GM19324 (cell line): ENCODE measurements around the gene TENM4.
"Not testable (repeated sequence)": the region's sequence is repeated elsewhere in the genome, so short reads cannot be mapped to it uniquely, and the experiment has no call there.

Experiments used
- ATAC-seq: cut with Tn5 transposase; IDR thresholded peaks from one replicate; pipeline ENCODE4 v1.9.1; 2021; ENCODE audit warnings: mild to moderate bottlenecking, moderate library complexity; ENCODE audit not compliant: unreplicated experiment, low FRiP score

The TENM4 gene

GRCh38 chr11:79192836-79193235 is 248.0 kb downstream of the TENM4 start:
- no peak for ATAC-seq

GRCh38 chr11:79191716-79192115 is 249.1 kb downstream of the TENM4 start:
- not testable (repeated sequence) for ATAC-seq

GRCh38 chr11:79190553-79190952 is 250.3 kb downstream of the TENM4 start:
- ATAC-seq, result not testable (repeated sequence)

GRCh38 chr11:79189601-79190000 is 251.2 kb downstream of the TENM4 start:
- no peak for ATAC-seq

DNA sequence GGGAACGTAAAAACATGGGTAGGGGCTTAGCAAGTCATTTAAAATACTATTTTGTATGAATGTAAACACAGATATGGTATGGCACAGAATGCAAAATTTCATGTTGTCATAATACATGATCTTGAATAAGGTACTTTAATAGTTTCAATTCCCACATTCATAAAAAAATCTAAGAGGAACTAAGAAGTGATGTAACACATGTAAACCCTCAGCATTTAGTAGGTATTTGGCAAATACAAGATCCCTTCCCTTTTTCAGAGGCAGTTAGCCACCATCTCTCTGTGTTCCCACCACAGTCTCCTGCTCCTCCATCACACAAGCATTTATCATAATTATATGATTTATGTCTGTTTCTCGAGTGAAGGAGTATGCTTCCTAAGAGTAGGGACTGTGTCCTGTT is 251.8 kb downstream of the TENM4 start:
- ATAC-seq, result no peak

DNA sequence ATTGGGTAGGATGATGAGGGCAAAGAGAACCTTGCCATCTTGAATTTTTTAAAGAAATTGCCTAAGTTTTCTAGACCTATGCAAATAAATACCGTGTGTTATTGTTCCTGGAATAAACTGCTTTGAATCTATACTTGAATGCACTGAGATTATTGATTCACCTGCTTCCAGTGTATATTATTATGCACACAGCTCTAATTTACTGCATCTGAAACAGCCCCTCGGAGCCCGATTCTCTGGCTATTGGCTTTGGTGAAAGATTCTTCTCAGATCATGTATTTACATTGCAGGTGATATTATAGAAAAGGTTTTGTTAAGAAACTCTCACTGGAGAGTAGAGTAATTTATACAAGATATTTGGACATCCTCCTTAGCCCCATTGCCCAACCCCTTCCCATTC is 254.2 kb downstream of the TENM4 start:
- ATAC-seq, result no peak

- ATAC-seq, result no peak
Measured at GRCh38 chr11:79185351-79185750, 255.5 kb downstream of the TENM4 start.

DNA sequence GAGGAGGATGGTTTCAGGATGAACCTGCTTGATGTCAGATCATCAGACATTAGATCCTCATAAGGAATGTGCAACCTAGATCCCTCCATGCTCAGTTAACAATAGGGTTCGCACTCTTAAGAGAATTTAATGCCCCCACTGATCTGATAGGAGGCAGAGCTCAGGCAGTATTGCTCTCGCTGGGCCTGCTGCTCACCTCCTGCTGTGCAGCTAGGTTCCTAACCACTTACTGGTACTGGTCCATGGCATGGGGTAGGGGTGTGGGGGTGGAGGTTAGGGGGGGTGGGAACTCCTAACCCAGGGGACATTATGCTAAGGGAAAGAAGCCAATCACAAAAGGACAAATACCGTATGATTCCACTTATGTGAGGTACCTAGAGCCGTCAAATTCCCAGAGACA is 256.5 kb downstream of the TENM4 start:
- no peak for ATAC-seq

DNA sequence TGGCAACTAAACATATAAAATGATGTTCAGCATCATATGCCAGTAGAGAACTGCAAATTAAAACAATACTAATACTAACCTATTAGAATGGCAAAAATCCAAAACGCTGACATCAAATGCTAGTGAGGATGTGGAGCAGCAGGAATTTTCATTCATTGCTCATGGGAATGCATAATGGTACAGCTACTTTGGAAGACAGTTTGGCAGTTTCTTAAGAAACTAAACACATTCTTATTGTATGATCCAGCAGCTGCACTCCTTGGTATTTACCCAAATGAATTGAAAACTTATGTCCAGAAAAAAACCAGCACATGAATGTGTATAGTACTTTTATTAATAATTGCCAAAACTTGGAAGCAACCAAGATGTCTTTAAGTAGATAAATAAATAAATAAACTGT is 258.0 kb downstream of the TENM4 start:
- no peak for ATAC-seq

- no peak for ATAC-seq
Measured at GRCh38 chr11:79179087-79179486, 261.7 kb downstream of the TENM4 start.

DNA sequence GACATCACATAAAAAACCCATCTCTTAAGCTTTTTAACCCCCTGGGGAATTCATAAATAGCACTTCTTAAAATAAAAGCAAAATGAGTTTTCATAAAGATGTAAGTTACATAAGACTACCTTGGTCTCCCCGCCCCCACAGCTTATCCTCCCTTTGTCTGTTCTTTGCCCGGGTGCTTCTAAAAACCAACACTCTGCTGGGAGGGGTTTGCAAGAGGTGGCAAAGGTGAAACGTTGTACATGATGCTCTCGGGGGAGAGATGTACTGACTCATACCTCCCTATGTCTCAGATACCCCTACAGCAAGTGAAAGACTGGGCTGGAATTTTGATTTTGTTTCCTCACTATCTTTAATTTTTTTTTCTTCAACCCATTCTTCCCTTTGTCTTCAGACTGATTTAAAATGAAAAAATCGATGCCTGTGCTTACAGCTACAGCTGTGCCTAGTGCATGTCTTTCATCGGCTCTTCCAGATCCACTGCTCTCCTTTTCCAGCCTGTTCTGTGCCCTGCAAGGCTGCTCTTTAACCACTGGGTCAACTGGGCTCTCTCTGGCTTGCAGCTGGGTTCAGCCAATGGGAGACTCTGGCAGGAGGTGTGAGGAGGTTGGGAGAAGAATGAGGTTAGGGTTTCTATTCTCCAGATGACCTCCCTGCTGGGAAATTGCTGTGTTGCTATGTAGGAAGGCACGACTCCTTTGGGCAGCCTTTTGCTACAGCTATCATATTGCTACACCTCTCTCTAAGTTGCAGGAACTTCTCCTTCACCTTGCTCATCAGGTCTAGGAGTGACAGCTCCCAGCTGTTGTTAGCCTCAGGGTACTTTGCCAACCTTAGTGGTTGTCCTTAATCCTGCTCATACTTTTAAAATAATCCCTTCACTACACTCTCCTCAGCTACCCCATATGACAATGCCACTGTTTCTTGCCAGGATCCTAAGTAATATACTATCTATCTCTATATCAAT is 266.5 kb downstream of the TENM4 start:
- no peak for ATAC-seq

DNA sequence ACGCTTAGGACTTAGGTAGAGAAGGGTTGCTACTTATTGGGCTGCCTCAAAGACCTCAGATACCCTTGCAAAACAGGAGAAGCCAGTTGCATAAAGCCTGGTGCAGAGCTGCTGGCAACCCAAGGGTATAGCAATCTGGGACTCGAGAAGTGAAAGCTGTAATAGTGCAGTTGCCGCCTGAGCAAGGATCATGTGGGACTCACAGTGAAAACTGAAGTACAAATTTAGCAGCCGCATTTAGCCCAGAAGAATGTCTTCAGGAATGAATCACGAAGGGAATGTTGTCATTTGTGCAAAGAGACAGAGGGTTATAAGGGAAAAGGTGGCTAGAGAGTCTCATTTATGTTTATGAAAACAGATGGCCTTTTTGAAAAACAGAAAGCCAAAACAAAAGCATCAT is 267.2 kb downstream of the TENM4 start:
- no peak for ATAC-seq

GRCh38 chr11:79170321-79170720 is 270.5 kb downstream of the TENM4 start:
- ATAC-seq, result no peak

DNA sequence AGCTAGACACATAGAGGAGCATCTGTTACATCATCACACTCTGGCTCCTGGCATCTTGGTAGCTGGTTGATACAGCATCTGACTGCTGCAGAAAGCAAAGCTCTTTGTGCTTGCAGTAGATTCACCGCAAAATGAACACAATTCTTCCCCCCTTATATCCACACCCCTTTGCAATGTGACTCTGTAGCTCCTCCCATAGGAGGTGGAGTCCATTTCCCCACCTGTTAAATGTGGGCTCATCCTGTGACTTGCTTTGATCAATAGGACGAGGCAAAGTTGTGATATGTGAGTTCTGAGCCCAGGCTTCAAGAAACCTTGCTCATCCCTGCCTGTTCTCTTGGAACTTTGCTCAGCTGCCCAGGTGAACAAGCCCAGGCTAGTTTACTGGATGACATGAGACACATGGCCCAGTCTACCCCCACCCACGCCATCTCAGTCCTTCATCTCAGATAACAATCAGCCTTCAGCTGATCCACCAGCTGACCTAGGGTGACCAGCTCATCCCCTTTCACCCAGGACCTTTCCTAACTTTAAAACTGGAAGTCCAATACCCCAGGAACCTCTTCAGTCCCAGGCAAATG is 272.2 kb downstream of the TENM4 start:
- ATAC-seq, result no peak

DNA sequence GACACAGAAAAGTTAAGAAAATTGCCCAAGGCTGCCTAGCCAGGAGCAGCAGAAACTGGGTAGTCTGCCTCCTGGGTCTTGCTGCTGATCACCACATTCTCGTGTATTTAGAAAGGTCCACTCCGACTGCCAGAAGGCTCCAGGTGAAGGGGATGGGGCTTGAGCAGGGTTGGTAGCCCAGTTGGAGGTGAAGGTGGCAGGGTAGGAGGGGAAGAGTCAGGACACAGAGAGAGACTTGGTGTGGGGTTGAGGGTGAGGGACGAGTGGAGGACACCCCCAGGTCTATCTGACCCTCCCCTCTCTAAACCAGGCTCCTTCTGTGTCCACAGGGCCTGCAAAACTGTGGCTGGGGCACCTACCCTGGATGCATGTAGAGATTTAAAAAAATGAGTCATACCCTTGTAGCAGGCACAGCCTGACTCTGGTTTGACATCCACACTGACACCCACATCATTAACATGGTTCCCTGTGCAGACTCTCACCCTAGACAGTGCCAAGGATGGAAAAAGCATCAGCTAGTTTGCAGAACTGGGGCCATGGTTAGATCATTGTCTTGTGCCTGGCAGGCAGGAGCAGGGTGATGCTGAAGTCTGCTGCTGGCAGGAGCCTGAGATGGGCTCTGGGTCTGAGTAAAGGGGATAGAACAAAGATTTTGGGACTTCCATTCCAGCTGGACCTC is 273.2 kb downstream of the TENM4 start:
- ATAC-seq, result no peak

- ATAC-seq, result no peak
Measured at GRCh38 chr11:79165908-79166307, 274.9 kb downstream of the TENM4 start.

GRCh38 chr11:79160791-79161403 is 279.9 kb downstream of the TENM4 start:
- no peak for ATAC-seq

DNA sequence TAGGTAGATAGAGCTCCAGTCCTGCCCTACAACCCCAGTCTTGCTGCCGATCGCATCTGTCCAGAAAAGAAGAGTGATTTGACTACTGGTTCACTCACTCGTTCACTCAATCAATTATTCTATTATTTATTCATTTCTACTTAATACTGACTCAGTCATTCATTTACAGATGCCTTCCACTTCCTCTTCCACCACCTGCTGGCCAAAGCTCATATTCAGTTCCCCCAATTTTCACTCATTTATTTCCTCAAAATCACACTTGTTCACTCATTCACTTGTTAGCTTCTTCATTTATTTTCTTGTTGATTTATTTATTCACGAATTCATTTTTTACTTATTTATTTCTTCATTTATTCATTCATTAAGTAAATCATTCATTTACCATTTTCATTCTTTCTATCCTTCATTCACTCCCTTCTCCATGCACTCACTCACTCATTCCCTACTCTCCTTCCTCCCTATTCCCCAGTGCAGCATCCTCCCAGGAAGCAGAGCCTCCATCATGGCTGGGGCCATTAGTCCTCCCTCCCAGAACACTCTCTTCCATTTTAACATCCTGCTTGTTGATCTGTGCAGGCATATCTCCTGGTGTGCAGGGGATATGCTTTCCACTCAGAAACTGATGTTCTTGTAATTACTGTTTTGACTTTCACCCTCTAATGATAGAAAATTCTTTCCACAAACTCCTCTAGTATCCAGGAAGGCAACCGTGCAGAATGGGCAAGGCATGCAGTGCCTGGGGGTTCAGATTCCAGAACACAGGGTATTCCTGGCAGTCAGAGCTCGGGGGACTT is 281.0 kb downstream of the TENM4 start:
- ATAC-seq, result no peak

- ATAC-seq, result no peak
Measured at GRCh38 chr11:79157738-79158137, 283.1 kb downstream of the TENM4 start.

DNA sequence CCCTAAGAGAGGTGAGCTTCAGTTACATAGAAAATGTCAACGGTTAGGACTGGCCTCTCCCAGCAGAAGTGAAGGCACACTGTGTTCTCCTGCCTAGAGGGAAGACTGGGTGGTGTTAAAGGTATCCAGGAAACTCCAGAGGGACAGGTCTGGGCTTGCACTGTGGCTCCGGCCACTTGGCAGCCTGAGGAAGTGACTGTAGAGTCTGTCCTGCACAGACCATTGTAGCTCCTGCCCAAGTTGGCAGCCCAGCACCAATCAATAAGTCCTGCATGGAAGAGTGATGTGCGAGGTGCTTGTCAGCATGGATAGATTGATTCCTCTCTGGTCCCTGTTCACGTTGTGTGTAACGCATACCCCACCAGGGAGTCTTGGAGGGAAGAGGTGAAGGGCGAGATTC is 284.8 kb downstream of the TENM4 start:
- no peak for ATAC-seq
